ENCODE data around the gene RPS3A. TPM values are rescaled to one million over a fixed set of nuclear protein-coding genes. Genes with fewer than 3 reads are reported as not detected.

RPS3A gene
- total and polyA plus RNA-seq, 2 of the 13 experiments (the other 11 are each of a cell fraction or from before 2014, with no cell fraction given) = 3,332 to 3,626 TPM

DNA sequence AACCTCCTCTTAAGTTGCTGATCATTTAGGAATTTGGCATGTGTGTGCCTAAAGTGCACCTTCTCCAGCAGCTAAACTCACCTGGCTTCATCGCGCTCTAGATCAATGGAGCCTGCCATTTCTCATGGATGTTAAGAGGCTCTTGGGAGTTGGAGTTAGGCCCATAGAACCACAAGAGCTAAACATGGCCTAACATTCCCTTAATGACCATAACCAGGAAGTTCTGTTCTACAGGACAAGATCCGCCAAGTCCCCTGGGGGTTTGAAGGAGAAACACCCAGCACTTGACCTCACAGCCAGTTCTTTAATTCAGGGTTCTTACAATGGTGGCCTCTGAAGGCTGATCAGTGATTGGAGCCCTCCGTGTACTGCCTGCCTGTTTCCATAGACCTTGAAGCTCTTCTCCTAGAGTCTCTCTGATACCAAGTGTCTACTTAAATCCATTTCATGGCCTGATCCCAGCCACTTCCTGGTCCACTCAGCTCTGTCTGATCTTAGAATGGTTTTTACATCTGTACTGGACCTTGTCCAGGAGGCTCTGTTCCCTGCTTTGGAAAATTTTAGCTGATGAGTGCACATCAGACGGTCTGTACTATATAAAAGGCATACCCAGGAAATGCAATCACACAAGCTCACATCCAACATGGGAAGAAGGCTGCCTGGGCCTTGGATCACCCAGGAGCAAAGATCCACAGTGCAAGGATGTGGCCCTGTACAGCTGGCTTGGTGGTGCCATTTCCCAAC, 45.1 kb downstream of the RPS3A start:
- no peak overlapping the region for H3K27ac ChIP-seq (ENCODE audit: extremely low read length, insufficient read depth, low read length)
- POLR2A ChIA-PET = no interaction called here
- no TSS peak for BruUV-seq (replicated peaks)
- no peaks in the 10 kb centered on the region for H3K79me2 ChIP-seq (ENCODE audit: insufficient read depth, low read length)
- peaks cover 26 to 85% of the 10 kb centered on the region in 2 experiments for H3K36me3 ChIP-seq (replicated peaks in 1 of 2; ENCODE audit: control insufficient read depth in 1 of 2, insufficient read depth in 2 of 2, low read length in 2 of 2)
- peaks cover 10% of the 10 kb centered on the region; the same call in 1 of the 2 replicates for H3K4me1 ChIP-seq (ENCODE audit: insufficient read depth, low read length)
- H3K9me3 ChIP-seq (ENCODE audit: low read length) = no peaks in the 10 kb centered on the region
- DNase-seq (ENCODE audit: low spot score) = no peak
- H4K20me1 ChIP-seq (ENCODE audit: insufficient read depth, low read length) = no peaks in the 10 kb centered on the region
- H3K9ac ChIP-seq (ENCODE audit: insufficient read depth, low read depth, low read length) = no peak overlapping the region
- WGBS (ENCODE audit: low lambda C conversion rate) = 100% methylated on average over 5 of the region's 5 CpGs
- H3K27me3 ChIP-seq (ENCODE audit: control insufficient read depth in 1 of 2, insufficient read depth in 2 of 2, low read length in 2 of 2) = no peaks in the 10 kb centered on the region
- intact Hi-C loops (cut with micrococcal nuclease; ENCODE audit: unreplicated experiment) (no loop called here), in situ Hi-C loops (cut with HindIII; ENCODE audit: extremely low pct_ligation_motif_present, low pct_unique_long_range_greater_than_20kb) (no loop called here)
- peak; percentile 12; the same call in 1 of the 3 replicates for ATAC-seq
- no peak for FAIRE-seq
- H3K4me2 ChIP-seq (ENCODE audit: low read depth, low read length) = no peak overlapping the region
- TF ChIP-seq ZNF605 (CRISPR knock-in tag; IDR thresholded peaks at IDR 0.05) (no peak), RARG (CRISPR knock-in tag; IDR thresholded peaks at IDR 0.05; ENCODE audit: low read depth) (no peak), ZNF383 (CRISPR knock-in tag; IDR thresholded peaks at IDR 0.05; ENCODE audit: borderline replicate concordance) (no peak), ZFP90 (CRISPR knock-in tag; IDR thresholded peaks at IDR 0.05; ENCODE audit: borderline replicate concordance) (no peak), PRDM4 (CRISPR knock-in tag; IDR thresholded peaks at IDR 0.05; ENCODE audit: borderline replicate concordance) (no peak), ZC3H4 (CRISPR knock-in tag; IDR thresholded peaks at IDR 0.05; ENCODE audit: borderline replicate concordance) (no peak), KAT7 (CRISPR knock-in tag; IDR thresholded peaks at IDR 0.05; ENCODE audit: borderline replicate concordance) (no peak), ZNF20 (CRISPR knock-in tag; IDR thresholded peaks at IDR 0.05) (no peak), GFI1 (CRISPR knock-in tag; IDR thresholded peaks at IDR 0.05; ENCODE audit: borderline replicate concordance) (no peak), RARA (CRISPR knock-in tag; IDR thresholded peaks at IDR 0.05) (no peak), AKAP8 (CRISPR knock-in tag; IDR thresholded peaks at IDR 0.05) (no peak), ZNF564 (CRISPR knock-in tag; IDR thresholded peaks at IDR 0.05) (no peak), NFKB2 (CRISPR knock-in tag; IDR thresholded peaks at IDR 0.05; ENCODE audit: borderline replicate concordance) (no peak), NCOA1 (CRISPR knock-in tag; IDR thresholded peaks at IDR 0.05) (no peak), ZNF580 (CRISPR knock-in tag; IDR thresholded peaks at IDR 0.05; ENCODE audit: borderline replicate concordance, low read depth) (no peak), ZBTB25 (CRISPR knock-in tag; IDR thresholded peaks at IDR 0.05) (no peak), ELK4 (CRISPR knock-in tag; IDR thresholded peaks at IDR 0.05; ENCODE audit: borderline replicate concordance) (no peak), CEBPG (CRISPR knock-in tag; IDR thresholded peaks at IDR 0.05) (no peak), ESRRA (CRISPR knock-in tag; IDR thresholded peaks at IDR 0.05; ENCODE audit: low read depth) (no peak), STAT5B (CRISPR knock-in tag; IDR thresholded peaks at IDR 0.05) (no peak)
- no peak overlapping the region for H2AFZ ChIP-seq (ENCODE audit: low read length)
- no peak overlapping the region for H3K4me3 ChIP-seq (replicated peaks in 1 of 3; ENCODE audit: insufficient read depth in 1 of 3, low read depth in 2 of 3, low read length in 3 of 3)
- CTCF ChIA-PET (ENCODE audit: low intra/inter-chr PET ratio, low total read pairs) = no interaction called here
